Neuronal stem cell (in vitro differentiated cells): ENCODE measurements around the gene RB1.

Experiments
- DNase-seq: peaks from one replicate; pipeline ENCODE4 v3.0.0-alpha.2; 2013; ENCODE audit warnings: low spot score
- H2AFZ ChIP-seq: one replicate; pipeline ENCODE4 v1.6.1; 2013; ENCODE audit warnings: mild to moderate bottlenecking, low read length, inconsistent platforms
- H2AK5ac ChIP-seq: 2 replicates; pipeline ENCODE4 v1.6.1; 2013; ENCODE audit warnings: low read depth, mild to moderate bottlenecking, inconsistent platforms, low read length, moderate library complexity, mixed read lengths
- H2BK120ac ChIP-seq: 2 replicates; pipeline ENCODE4 v1.6.1; 2013; ENCODE audit warnings: low read depth, mild to moderate bottlenecking, inconsistent platforms, low read length, moderate library complexity, mixed read lengths
- H2BK12ac ChIP-seq: one replicate; pipeline ENCODE4 v1.6.1; 2013; ENCODE audit warnings: low read length, inconsistent platforms
- H2BK15ac ChIP-seq: 2 replicates; pipeline ENCODE4 v1.6.1; 2013; ENCODE audit warnings: mild to moderate bottlenecking, low read length, inconsistent platforms, mixed read lengths
- H2BK5ac ChIP-seq: one replicate; pipeline ENCODE4 v1.6.1; 2013; ENCODE audit warnings: inconsistent platforms, mild to moderate bottlenecking, low read length, moderate library complexity
- H3K14ac ChIP-seq: one replicate; pipeline ENCODE4 v1.6.1; 2013; ENCODE audit warnings: low read length, inconsistent platforms
- H3K18ac ChIP-seq: 2 replicates; pipeline ENCODE4 v1.6.1; 2013; ENCODE audit warnings: low read length, inconsistent platforms
- H3K23ac ChIP-seq: 2 replicates; pipeline ENCODE4 v1.6.1; 2013; ENCODE audit warnings: low read depth, mild to moderate bottlenecking, mixed read lengths, low read length, inconsistent platforms; ENCODE audit not compliant: poor library complexity
- H3K27ac ChIP-seq: replicated peaks from 3 replicates; pipeline ENCODE4 v1.5.1; 2013; ENCODE audit warnings: low read length, inconsistent platforms
- H3K27me3 ChIP-seq, 3 experiments: 2 replicates each; pipeline ENCODE4 v1.6.1; 2013; ENCODE audit warnings: low read length in 3 of 3, mild to moderate bottlenecking in 2 of 3, inconsistent platforms in 1 of 3, low read depth in 1 of 3, mixed read lengths in 1 of 3, moderate library complexity in 1 of 3; ENCODE audit not compliant: control insufficient read depth in 3 of 3, insufficient read depth in 3 of 3
- H3K36me3 ChIP-seq, 2 donors: replicated peaks in 1 of 2; 2 replicates each; pipeline ENCODE4 v1.6.1; 2013; ENCODE audit warnings: low read length in 2 of 2; ENCODE audit not compliant: control insufficient read depth in 2 of 2, insufficient read depth in 2 of 2
- H3K4ac ChIP-seq: 2 replicates; pipeline ENCODE4 v1.6.1; 2013; ENCODE audit warnings: inconsistent platforms, mild to moderate bottlenecking, low read length, moderate library complexity
- H3K4me1 ChIP-seq, 2 donors: 1 replicate in 1 of 2; 2 replicates in 1 of 2; pipeline ENCODE4 v1.6.1; 2013; ENCODE audit warnings: low read length in 2 of 2, low read depth in 1 of 2; ENCODE audit not compliant: control insufficient read depth in 2 of 2, insufficient read depth in 1 of 2
- H3K4me2 ChIP-seq: one replicate; pipeline ENCODE4 v1.6.1; 2013; ENCODE audit warnings: mild to moderate bottlenecking, low read length, inconsistent platforms; ENCODE audit not compliant: insufficient read depth, poor library complexity, severe bottlenecking
- H3K4me3 ChIP-seq, 2 donors: 2 replicates each; pipeline ENCODE4 v1.5.1; 2013; ENCODE audit warnings: low read length in 2 of 2, mild to moderate bottlenecking in 2 of 2, inconsistent platforms in 1 of 2, moderate library complexity in 1 of 2
- H3K79me1 ChIP-seq: one replicate; pipeline ENCODE4 v1.6.1; 2013; ENCODE audit warnings: low read depth, mild to moderate bottlenecking, inconsistent platforms, low read length, moderate library complexity
- H3K9ac ChIP-seq: one replicate; pipeline ENCODE4 v1.6.1; 2013; ENCODE audit warnings: mild to moderate bottlenecking, low read depth, low read length, inconsistent platforms; ENCODE audit not compliant: poor library complexity
- H3K9me3 ChIP-seq, 2 donors: replicated peaks in 1 of 2; 2 replicates each; pipeline versions ENCODE3 to v1.6.1; 2013; ENCODE audit warnings: low read length in 2 of 2, mild to moderate bottlenecking in 2 of 2, inconsistent platforms in 1 of 2, low read depth in 1 of 2, mixed read lengths in 1 of 2, moderate library complexity in 1 of 2; ENCODE audit not compliant: control insufficient read depth in 2 of 2, insufficient read depth in 1 of 2
- H4K8ac ChIP-seq: one replicate; pipeline ENCODE4 v1.6.1; 2013; ENCODE audit warnings: low read depth, mild to moderate bottlenecking, inconsistent platforms, low read length, moderate library complexity
- H4K91ac ChIP-seq: one replicate; pipeline ENCODE4 v1.6.1; 2013; ENCODE audit warnings: low read length, low read depth, mild to moderate bottlenecking, inconsistent platforms; ENCODE audit not compliant: poor library complexity
- WGBS, 2 donors: extraction: QIAGEN DNeasy Blood & Tissue Kit; methylation state at CpG; one replicate each; pipeline ENCODE4 v1.1.7; 2013; ENCODE audit warnings: missing lambda C conversion rate in 2 of 2, mixed read lengths in 1 of 2; ENCODE audit not compliant: insufficient read length in 2 of 2, insufficient replicate concordance in 1 of 2; ENCODE audit errors: extremely low coverage in 2 of 2; 5-methylcytosine and 5-hydroxymethylcytosine counted together

RB1 gene

GRCh38 chr13:48429886-48430285 lies 126.3 kb downstream of the RB1 start:
- Histone ChIP-seq H2BK5ac (no peak overlapping the region), H2AFZ (no peak overlapping the region), H3K4me3 (no peak overlapping the region), H3K27ac (no peak overlapping the region), H4K91ac (no peak overlapping the region), H3K9ac (no peak overlapping the region), H3K79me1 (no peaks in the 10 kb centered on the region), H2BK120ac (no peak overlapping the region), H3K36me3 (peaks cover 0 to 4% of the 10 kb centered on the region in 2 donors), H2BK15ac (no peak overlapping the region), H4K8ac (no peak overlapping the region), H2BK12ac (no peak overlapping the region), H3K9me3 (no peaks in the 10 kb centered on the region), H3K4me1 (no peaks in the 10 kb centered on the region), H3K4me2 (no peak overlapping the region), H3K18ac (no peak overlapping the region), H2AK5ac (no peak overlapping the region), H3K23ac (no peak overlapping the region), H3K4ac (no peak overlapping the region), H3K14ac (no peak overlapping the region), H3K27me3 (no peaks in the 10 kb centered on the region)
- DNase-seq, result no peak

- no peak overlapping the region for H3K4me2 ChIP-seq
- H3K36me3 ChIP-seq, result peaks cover 0 to 4% of the 10 kb centered on the region in 2 donors
- H3K79me1 ChIP-seq, result no peaks in the 10 kb centered on the region
- no peak overlapping the region for H2AK5ac ChIP-seq
- no peak for DNase-seq
- no peak overlapping the region for H2BK5ac ChIP-seq
- H3K27me3 ChIP-seq, result no peaks in the 10 kb centered on the region
- no CpG with 5 or more reads among the region's 5 CpGs for WGBS, 2 donors
- no peak overlapping the region for H2BK12ac ChIP-seq
- no peaks in the 10 kb centered on the region for H3K9me3 ChIP-seq
- H3K4ac ChIP-seq, result no peak overlapping the region
- no peak overlapping the region for H3K18ac ChIP-seq
- no peak overlapping the region for H3K23ac ChIP-seq
- H3K9ac ChIP-seq, result no peak overlapping the region
- no peak overlapping the region for H4K91ac ChIP-seq
- no peaks in the 10 kb centered on the region for H3K4me1 ChIP-seq
- no peak overlapping the region for H2BK120ac ChIP-seq
- no peak overlapping the region for H3K14ac ChIP-seq
- no peak overlapping the region for H3K4me3 ChIP-seq
- no peak overlapping the region for H4K8ac ChIP-seq
- no peak overlapping the region for H3K27ac ChIP-seq
- H2AFZ ChIP-seq, result no peak overlapping the region
- H2BK15ac ChIP-seq, result no peak overlapping the region
Observed at GRCh38 chr13:48431431-48431830, 127.9 kb downstream of the RB1 start.

GRCh38 chr13:48431987-48432615 lies 128.6 kb downstream of the RB1 start:
- Histone ChIP-seq H2BK120ac (no peak overlapping the region), H3K9ac (no peak overlapping the region), H2BK15ac (no peak overlapping the region), H4K91ac (no peak overlapping the region), H3K4me2 (no peak overlapping the region), H3K4ac (no peak overlapping the region), H3K14ac (no peak overlapping the region), H3K18ac (no peak overlapping the region), H3K4me1 (no peaks in the 10 kb centered on the region), H3K27ac (no peak overlapping the region), H3K79me1 (no peaks in the 10 kb centered on the region), H3K4me3 (no peak overlapping the region), H2BK5ac (no peak overlapping the region), H2AK5ac (no peak overlapping the region), H3K27me3 (no peaks in the 10 kb centered on the region), H3K9me3 (no peaks in the 10 kb centered on the region), H3K36me3 (no peaks in the 10 kb centered on the region), H4K8ac (no peak overlapping the region), H2BK12ac (no peak overlapping the region), H2AFZ (no peak overlapping the region), H3K23ac (no peak overlapping the region)
- no CpG with 5 or more reads among the region's 2 CpGs for WGBS, 2 donors
- DNase-seq, result no peak

- H2AK5ac ChIP-seq, result no peak overlapping the region
- no peak overlapping the region for H3K27ac ChIP-seq
- no peak overlapping the region for H3K4ac ChIP-seq
- no peak overlapping the region for H4K8ac ChIP-seq
- H3K23ac ChIP-seq, result no peak overlapping the region
- H4K91ac ChIP-seq, result no peak overlapping the region
- no peaks in the 10 kb centered on the region for H3K4me1 ChIP-seq
- no peak overlapping the region for H3K18ac ChIP-seq
- H2AFZ ChIP-seq, result no peak overlapping the region
- H3K9ac ChIP-seq, result no peak overlapping the region
- no peak overlapping the region for H2BK15ac ChIP-seq
- H3K4me2 ChIP-seq, result no peak overlapping the region
- H3K27me3 ChIP-seq, result no peaks in the 10 kb centered on the region
- H3K36me3 ChIP-seq, result no peaks in the 10 kb centered on the region
- H2BK12ac ChIP-seq, result no peak overlapping the region
- no peak overlapping the region for H2BK5ac ChIP-seq
- H3K14ac ChIP-seq, result no peak overlapping the region
- no peaks in the 10 kb centered on the region for H3K9me3 ChIP-seq
- WGBS, 2 donors, result no CpG with 5 or more reads among the region's 3 CpGs
- H2BK120ac ChIP-seq, result no peak overlapping the region
- no peak overlapping the region for H3K4me3 ChIP-seq
- DNase-seq, result no peak
- H3K79me1 ChIP-seq, result no peaks in the 10 kb centered on the region
Observed at GRCh38 chr13:48434200-48434599, 130.6 kb downstream of the RB1 start.
